Tibial nerve (tissue), 4 donors: ENCODE measurements around the gene OBSCN. TPM values are rescaled to one million over a fixed set of nuclear protein-coding genes. Genes with fewer than 3 reads are reported as not detected.

Experiments
- DNase-seq, 2 donors: peaks; one replicate each; pipeline ENCODE4 v3.0.0-alpha.2; 2019; ENCODE audit warnings: low spot score in 2 of 2
- H3K27ac ChIP-seq, 4 donors: fragments of 200-600 bp; sonication (generic) in 3 of 4; one replicate each; pipeline ENCODE4 v1.5.1; 2017 to 2019; ENCODE audit warnings: mild to moderate bottlenecking in 1 of 4
- H3K27me3 ChIP-seq, 2 donors: fragments of 200-600 bp; sonication (generic) in 1 of 2; one replicate each; pipeline versions ENCODE4 v1.5.1 to v1.6.0; 2017 to 2019
- H3K36me3 ChIP-seq, 3 donors: fragments of 200-600 bp; sonication (generic); one replicate each; pipeline ENCODE4 v1.5.1; 2018 to 2019
- H3K4me1 ChIP-seq, 4 donors: fragments of 200-600 bp; sonication (generic) in 3 of 4; one replicate each; pipeline ENCODE4 v1.5.1; 2017 to 2019
- H3K4me3 ChIP-seq, 4 donors: fragments of 200-600 bp; sonication (generic) in 3 of 4; one replicate each; pipeline ENCODE4 v1.5.1; 2017 to 2019; ENCODE audit warnings: mild to moderate bottlenecking in 1 of 4, moderate library complexity in 1 of 4
- H3K9me3 ChIP-seq, 4 donors: fragments of 200-600 bp; sonication (generic) in 3 of 4; one replicate each; pipeline ENCODE4 v1.5.1; 2017 to 2019
- EP300 ChIP-seq, 2 donors: sonication (generic); formaldehyde crosslinking; IDR thresholded peaks; one replicate each; pipeline ENCODE4 v1.6.1; 2017; ENCODE audit warnings: antibody characterized with exemption in 2 of 2, mild to moderate bottlenecking in 1 of 2
- POLR2A ChIP-seq, 2 donors: fragments of 450-650 bp; IDR thresholded peaks; one replicate each; pipeline ENCODE4 v1.6.1; 2017; ENCODE audit warnings: antibody characterized with exemption in 2 of 2, mild to moderate bottlenecking in 2 of 2, moderate library complexity in 2 of 2
- WGBS, 2 donors: methylation state at CpG; one replicate each; pipeline ENCODE4 v1.1.5; 2018; 5-methylcytosine and 5-hydroxymethylcytosine counted together
- total RNA-seq, 4 donors: library from RNA; depleted of rRNA; stranded (reverse); fragments of >200 nt; gene quantifications; one replicate each; pipeline ENCODE4 v1.1.0, GENCODE V29; 2016
- TF ChIP-seq, protein P1 (sequence below), 5 experiments: fragments of 200-600 bp in 3 of 5; fragments of 450-650 bp in 2 of 5; sonication (generic) in 3 of 5; IDR thresholded peaks; one replicate each; pipeline ENCODE4 v1.5.1; 2016 to 2019; ENCODE audit warnings: antibody characterized with exemption in 5 of 5, mild to moderate bottlenecking in 3 of 5, moderate library complexity in 2 of 5

Gene OBSCN
- total RNA-seq, 4 donors from 2014 or later, result 8.5 to 22.6 (median 19.0) TPM

GRCh38 chr1:228375578-228376261 is 167.9 kb downstream of the OBSCN start:
- WGBS, 2 donors, result 92 to 98% methylated on average over 13 to 17 of the region's 22 CpGs

GRCh38 chr1:228376262-228376628 is 168.4 kb downstream of the OBSCN start:
- DNase-seq, result no peak
- H3K36me3 ChIP-seq, result no peaks in the 10 kb centered on the region
- TF ChIP-seq, protein P1, sequence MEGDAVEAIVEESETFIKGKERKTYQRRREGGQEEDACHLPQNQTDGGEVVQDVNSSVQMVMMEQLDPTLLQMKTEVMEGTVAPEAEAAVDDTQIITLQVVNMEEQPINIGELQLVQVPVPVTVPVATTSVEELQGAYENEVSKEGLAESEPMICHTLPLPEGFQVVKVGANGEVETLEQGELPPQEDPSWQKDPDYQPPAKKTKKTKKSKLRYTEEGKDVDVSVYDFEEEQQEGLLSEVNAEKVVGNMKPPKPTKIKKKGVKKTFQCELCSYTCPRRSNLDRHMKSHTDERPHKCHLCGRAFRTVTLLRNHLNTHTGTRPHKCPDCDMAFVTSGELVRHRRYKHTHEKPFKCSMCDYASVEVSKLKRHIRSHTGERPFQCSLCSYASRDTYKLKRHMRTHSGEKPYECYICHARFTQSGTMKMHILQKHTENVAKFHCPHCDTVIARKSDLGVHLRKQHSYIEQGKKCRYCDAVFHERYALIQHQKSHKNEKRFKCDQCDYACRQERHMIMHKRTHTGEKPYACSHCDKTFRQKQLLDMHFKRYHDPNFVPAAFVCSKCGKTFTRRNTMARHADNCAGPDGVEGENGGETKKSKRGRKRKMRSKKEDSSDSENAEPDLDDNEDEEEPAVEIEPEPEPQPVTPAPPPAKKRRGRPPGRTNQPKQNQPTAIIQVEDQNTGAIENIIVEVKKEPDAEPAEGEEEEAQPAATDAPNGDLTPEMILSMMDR (IDR thresholded peaks at IDR 0.05), result no peak
- TF ChIP-seq POLR2A (IDR thresholded peaks at IDR 0.05), result no peak
- no peak for TF ChIP-seq EP300 (IDR thresholded peaks at IDR 0.05)
- H3K4me1 ChIP-seq, result peaks cover 0 to 39% (median 16%) of the 10 kb centered on the region in 4 donors
- no peaks in the 10 kb centered on the region for H3K9me3 ChIP-seq
- WGBS, 2 donors, result 82 to 90% methylated on average over 3 of the region's 3 CpGs
- no peaks in the 10 kb centered on the region for H3K27me3 ChIP-seq
- peak overlapping the region in 3 of 4 donors; percentile 78 to 95 (median 94) for H3K27ac ChIP-seq
- no peak overlapping the region for H3K4me3 ChIP-seq

More at GRCh38 chr1:228375578-228376261, 167.9 kb downstream of the OBSCN start:
- Histone ChIP-seq H3K36me3 (no peaks in the 10 kb centered on the region), H3K27ac (peak overlapping the region; percentile 78 to 95 (median 90)), H3K4me1 (peaks cover 0 to 39% (median 16%) of the 10 kb centered on the region in 4 donors), H3K9me3 (no peaks in the 10 kb centered on the region), H3K4me3 (no peak overlapping the region), H3K27me3 (no peaks in the 10 kb centered on the region)
- TF ChIP-seq POLR2A (IDR thresholded peaks at IDR 0.05) (no peak), EP300 (IDR thresholded peaks at IDR 0.05) (no peak)
- TF ChIP-seq, protein P1 (IDR thresholded peaks at IDR 0.05), result no peak
- no peak for DNase-seq

- TF ChIP-seq EP300 (IDR thresholded peaks at IDR 0.05) (no peak), POLR2A (IDR thresholded peaks at IDR 0.05) (no peak)
- TF ChIP-seq, protein P1 (IDR thresholded peaks at IDR 0.05), result no peak
- Histone ChIP-seq H3K27ac (peak overlapping the region in 3 of 4 donors; percentile 67 to 94 (median 78)), H3K4me1 (peaks cover 0 to 39% (median 16%) of the 10 kb centered on the region in 4 donors), H3K4me3 (no peak overlapping the region), H3K27me3 (no peaks in the 10 kb centered on the region), H3K9me3 (no peaks in the 10 kb centered on the region), H3K36me3 (no peaks in the 10 kb centered on the region)
- no peak for DNase-seq
- WGBS, 2 donors, result 86 to 91% methylated on average over 20 to 24 of the region's 31 CpGs
These were observed 169.1 kb downstream of the OBSCN start for GRCh38 chr1:228376651-228377631.

DNA sequence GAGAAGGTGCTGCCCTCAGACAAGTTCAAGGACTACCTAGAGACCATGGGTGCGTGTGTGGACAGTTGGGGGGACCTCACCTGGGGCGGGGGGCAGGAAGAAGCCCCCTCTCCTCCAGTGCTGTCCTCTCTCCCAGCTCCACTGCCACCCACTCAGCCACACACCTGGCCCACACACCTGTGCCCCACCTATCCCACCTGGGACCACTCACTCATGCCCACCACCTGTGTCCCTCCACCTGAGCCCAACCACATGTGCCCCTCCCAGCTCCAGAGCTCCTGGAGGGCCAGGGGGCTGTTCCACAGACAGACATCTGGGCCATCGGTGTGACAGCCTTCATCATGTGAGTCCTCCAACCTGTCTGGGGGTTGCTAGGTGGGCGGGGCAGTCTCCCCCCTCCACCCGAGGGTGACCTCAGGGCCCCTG is 169.8 kb downstream of the OBSCN start:
- Histone ChIP-seq H3K27ac (peak overlapping the region; percentile 17 to 94 (median 48)), H3K36me3 (no peaks in the 10 kb centered on the region), H3K9me3 (no peaks in the 10 kb centered on the region), H3K27me3 (no peaks in the 10 kb centered on the region), H3K4me1 (peaks cover 0 to 39% (median 14%) of the 10 kb centered on the region in 4 donors), H3K4me3 (peak overlapping the region in 1 of 4 donors; percentile 58)
- TF ChIP-seq, protein P1 (IDR thresholded peaks at IDR 0.05), result no peak
- TF ChIP-seq EP300 (IDR thresholded peaks at IDR 0.05) (no peak), POLR2A (IDR thresholded peaks at IDR 0.05) (no peak)
- DNase-seq, result no peak
- WGBS, 2 donors, result 8 to 80% methylated on average over 2 to 5 of the region's 5 CpGs
